Endothelial cell of umbilical vein (primary cell): Measurements from ENCODE around the gene ARF6.

Source experiments
- EZH2 ChIP-seq: IDR thresholded peaks from 2 replicates; pipeline ENCODE4 v1.6.1; 2012; ENCODE audit warnings: borderline replicate concordance, low read depth, mild to moderate bottlenecking, moderate library complexity, low read length, inconsistent platforms; ENCODE audit not compliant: severe bottlenecking
- FOS ChIP-seq: IDR thresholded peaks from 2 replicates; pipeline ENCODE4 v1.6.1; 2011; ENCODE audit warnings: mild to moderate bottlenecking, low read length, moderate library complexity, borderline replicate concordance; ENCODE audit not compliant: insufficient read depth
- GATA2 ChIP-seq: IDR thresholded peaks from 2 replicates; pipeline ENCODE4 v1.7.0; 2011; ENCODE audit warnings: low read depth, mild to moderate bottlenecking, moderate library complexity, mixed read lengths, low read length; ENCODE audit not compliant: insufficient read length, insufficient read depth
- JUN ChIP-seq: IDR thresholded peaks from 2 replicates; pipeline ENCODE4 v1.6.1; 2011; ENCODE audit warnings: borderline replicate concordance, low read depth; ENCODE audit not compliant: insufficient read length, insufficient read depth
- MYC ChIP-seq: IDR thresholded peaks from one replicate; pipeline ENCODE4 v1.6.1; 2011; ENCODE audit warnings: mild to moderate bottlenecking, low read depth, low read length
- POLR2A ChIP-seq: IDR thresholded peaks from 2 replicates; pipeline ENCODE4 v1.6.1; 2012; ENCODE audit warnings: low read depth, mild to moderate bottlenecking, control low read depth, low read length
- POLR2AphosphoS5 ChIP-seq: IDR thresholded peaks from 2 replicates; pipeline ENCODE4 v1.6.1; 2012; ENCODE audit warnings: low read depth, mild to moderate bottlenecking, control low read depth, low read length, moderate library complexity; ENCODE audit not compliant: insufficient read depth
- TF ChIP-seq, protein P1 (sequence below), 2 donors: IDR thresholded peaks; 1 replicate in 1 of 2; 2 replicates in 1 of 2; pipeline ENCODE4 v1.5.1; 2011; ENCODE audit warnings: low read length in 2 of 2, mild to moderate bottlenecking in 2 of 2, moderate library complexity in 2 of 2, control low read depth in 1 of 2, inconsistent platforms in 1 of 2, low read depth in 1 of 2; ENCODE audit not compliant: insufficient read depth in 1 of 2; ENCODE audit errors: extremely low read depth in 1 of 2

DNA sequence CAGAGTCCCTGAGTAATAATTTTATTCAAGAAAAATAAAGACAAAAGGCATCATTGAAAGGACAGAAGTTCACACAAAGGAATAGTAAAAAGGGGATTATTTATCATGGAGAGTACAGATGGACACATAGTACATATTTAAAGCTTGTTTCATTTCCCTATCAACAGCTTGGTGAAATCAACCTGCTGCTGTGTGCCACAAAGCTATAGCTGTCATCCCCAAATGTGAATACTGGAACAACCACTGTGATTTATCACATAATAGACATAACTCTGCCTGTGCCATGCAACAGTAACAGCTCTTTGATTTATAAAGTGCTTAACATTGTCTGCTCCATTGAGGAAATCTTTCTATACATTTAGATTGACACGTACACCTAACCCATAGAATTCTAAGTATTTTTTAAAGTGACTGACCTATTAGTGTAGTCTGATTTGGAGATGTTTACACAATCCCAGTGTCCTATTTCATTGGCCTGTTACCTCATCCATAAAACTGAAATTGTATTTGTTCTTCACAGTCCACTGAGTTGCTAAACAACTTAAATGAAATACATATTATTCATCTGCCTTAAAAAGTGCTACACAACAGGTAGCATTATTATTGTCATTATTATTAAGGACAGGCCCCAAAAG, 43.6 kb upstream of the ARF6 start:
- TF ChIP-seq, protein P1, sequence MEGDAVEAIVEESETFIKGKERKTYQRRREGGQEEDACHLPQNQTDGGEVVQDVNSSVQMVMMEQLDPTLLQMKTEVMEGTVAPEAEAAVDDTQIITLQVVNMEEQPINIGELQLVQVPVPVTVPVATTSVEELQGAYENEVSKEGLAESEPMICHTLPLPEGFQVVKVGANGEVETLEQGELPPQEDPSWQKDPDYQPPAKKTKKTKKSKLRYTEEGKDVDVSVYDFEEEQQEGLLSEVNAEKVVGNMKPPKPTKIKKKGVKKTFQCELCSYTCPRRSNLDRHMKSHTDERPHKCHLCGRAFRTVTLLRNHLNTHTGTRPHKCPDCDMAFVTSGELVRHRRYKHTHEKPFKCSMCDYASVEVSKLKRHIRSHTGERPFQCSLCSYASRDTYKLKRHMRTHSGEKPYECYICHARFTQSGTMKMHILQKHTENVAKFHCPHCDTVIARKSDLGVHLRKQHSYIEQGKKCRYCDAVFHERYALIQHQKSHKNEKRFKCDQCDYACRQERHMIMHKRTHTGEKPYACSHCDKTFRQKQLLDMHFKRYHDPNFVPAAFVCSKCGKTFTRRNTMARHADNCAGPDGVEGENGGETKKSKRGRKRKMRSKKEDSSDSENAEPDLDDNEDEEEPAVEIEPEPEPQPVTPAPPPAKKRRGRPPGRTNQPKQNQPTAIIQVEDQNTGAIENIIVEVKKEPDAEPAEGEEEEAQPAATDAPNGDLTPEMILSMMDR (IDR thresholded peaks at IDR 0.05; ENCODE audit: extremely low read depth in 1 of 2, insufficient read depth in 1 of 2, low read depth in 1 of 2, low read length in 2 of 2): no peak
- TF ChIP-seq MYC: no peak
- TF ChIP-seq EZH2: no peak
- no peak for TF ChIP-seq POLR2AphosphoS5
- TF ChIP-seq POLR2A: no peak
- no peak for TF ChIP-seq JUN
- no peak for TF ChIP-seq GATA2
- TF ChIP-seq FOS: no peak
